A204.1 (cell line): ENCODE measurements around the gene PRRT3.
"Not testable (repeated sequence)": the region's sequence is repeated elsewhere in the genome, so short reads cannot be mapped to it uniquely, and the experiment has no call there.

Experiments used
- FAIRE-seq: peaks from 2 replicates; lab custom pipeline; 2012; peaks lifted over from hg19 to GRCh38; lab: Jason Lieb, UNC

Gene PRRT3

GRCh38 chr3:9917820-9918219 lies 34.4 kb downstream of the PRRT3 start:
- no peak for FAIRE-seq

GRCh38 chr3:9916734-9917680 lies 35.2 kb downstream of the PRRT3 start, which contains the start of gene IL17RC:
IL17RC (plus strand) TSS chr3:9917098; CDS start chr3:9917316, 218 bp downstream.
- no peak for FAIRE-seq

- FAIRE-seq, result no peak
These were observed 35.9 kb downstream of the PRRT3 start for GRCh38 chr3:9916346-9916733.

GRCh38 chr3:9915254-9916141 lies 36.7 kb downstream of the PRRT3 start:
- no peak for FAIRE-seq

- no peak for FAIRE-seq
These were observed 37.5 kb downstream of the PRRT3 start for GRCh38 chr3:9914559-9915253.

- FAIRE-seq, result no peak
These were observed 38.2 kb downstream of the PRRT3 start for GRCh38 chr3:9914011-9914410.

GRCh38 chr3:9913601-9914000 lies 38.6 kb downstream of the PRRT3 start:
- FAIRE-seq, result no peak

GRCh38 chr3:9912294-9912935 lies 39.8 kb downstream of the PRRT3 start:
- FAIRE-seq, result no peak

- no peak for FAIRE-seq
These were observed 40.3 kb downstream of the PRRT3 start for GRCh38 chr3:9911863-9912262.

GRCh38 chr3:9909221-9910013 lies 42.8 kb downstream of the PRRT3 start:
- FAIRE-seq, result no peak

- no peak for FAIRE-seq
These were observed 43.9 kb downstream of the PRRT3 start for GRCh38 chr3:9908286-9908685.

GRCh38 chr3:9906480-9906879 lies 45.7 kb downstream of the PRRT3 start:
- FAIRE-seq, result no peak

GRCh38 chr3:9903904-9904303 lies 48.3 kb downstream of the PRRT3 start:
- FAIRE-seq, result no peak

- no peak for FAIRE-seq
These were observed 49.0 kb downstream of the PRRT3 start for GRCh38 chr3:9903238-9903624.

GRCh38 chr3:9902372-9903237 lies 49.6 kb downstream of the PRRT3 start, which contains the start of gene IL17RE:
IL17RE (plus strand) TSS chr3:9902848; CDS start chr3:9902933, 85 bp downstream.
- no peak for FAIRE-seq

- FAIRE-seq, result no peak
These were observed 50.2 kb downstream of the PRRT3 start for GRCh38 chr3:9901967-9902366.

- not testable (repeated sequence) for FAIRE-seq
These were observed 51.2 kb downstream of the PRRT3 start for GRCh38 chr3:9900965-9901415.

GRCh38 chr3:9899289-9899791 lies 52.9 kb downstream of the PRRT3 start:
- FAIRE-seq, result no peak

GRCh38 chr3:9898467-9899241 lies 53.6 kb downstream of the PRRT3 start:
- no peak for FAIRE-seq
